ENCODE measurements around the gene AFG3L2. TPM values are rescaled to one million over a fixed set of nuclear protein-coding genes. Genes with fewer than 3 reads are reported as not detected.
A peak's percentile ranks its signal among the peaks of the same experiment; 100 is the strongest.

AFG3L2 gene
- total RNA-seq, 2 donors from 2014 or later, result 47.1 to 49.5 TPM

DNA sequence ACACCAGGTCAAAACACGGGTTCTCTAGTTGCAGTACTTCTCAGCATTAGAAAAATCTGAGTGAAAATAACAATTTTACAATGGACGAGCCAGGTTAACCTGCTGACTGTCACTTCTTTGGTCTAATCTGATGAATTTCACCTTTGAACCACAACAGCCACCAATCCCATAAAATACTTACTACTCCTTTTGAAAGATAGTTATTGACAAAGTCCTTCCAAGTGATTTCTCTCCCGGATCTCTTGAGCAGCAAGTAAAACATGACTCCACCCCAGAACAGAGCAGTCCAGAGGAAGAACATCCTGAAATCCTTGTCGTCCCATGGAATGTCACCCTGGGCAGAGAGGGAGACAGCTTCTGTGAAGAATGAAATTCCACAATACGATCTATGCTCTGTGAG lies 10.2 kb downstream of the AFG3L2 start:
- no peaks in the 10 kb centered on the region for H3K9me3 Mint-ChIP-seq
- Histone ChIP-seq H3K27ac (ENCODE audit: low read depth, low read length) (no peak overlapping the region), H3K27me3 (ENCODE audit: control insufficient read depth, insufficient read depth, low read length, poor library complexity, severe bottlenecking) (no peaks in the 10 kb centered on the region), H3K9me3 (ENCODE audit: control insufficient read depth, low read length) (no peaks in the 10 kb centered on the region), H3K9ac (ENCODE audit: extremely low read depth, low read length, poor library complexity, severe bottlenecking) (no peak overlapping the region), H3K36me3 (ENCODE audit: control insufficient read depth, insufficient read depth, low read length) (peaks cover 78% of the 10 kb centered on the region), H3K4me1 (ENCODE audit: control insufficient read depth, insufficient read depth, low read length) (no peaks in the 10 kb centered on the region), H3K4me3 (ENCODE audit: low read length) (no peak overlapping the region)
- no peaks in the 10 kb centered on the region for H3K4me1 Mint-ChIP-seq
- H3K27me3 Mint-ChIP-seq (ENCODE audit: insufficient read depth), result no peaks in the 10 kb centered on the region
- DNase-seq, result no peak
- H3K4me3 Mint-ChIP-seq, result no peak overlapping the region
- peak overlapping the region; percentile 74 for H3K27ac Mint-ChIP-seq
- H3K36me3 Mint-ChIP-seq (ENCODE audit: low read depth), result peaks cover 61% of the 10 kb centered on the region
- 93 to 100% methylated on average over 3 to 5 of the region's 5 CpGs for WGBS, 2 experiments (ENCODE audit: insufficient coverage in 1 of 2, insufficient read length in 1 of 2)
- TF ChIP-seq CTCF (conservative IDR thresholded peaks at IDR 0.05), result no peak

DNA sequence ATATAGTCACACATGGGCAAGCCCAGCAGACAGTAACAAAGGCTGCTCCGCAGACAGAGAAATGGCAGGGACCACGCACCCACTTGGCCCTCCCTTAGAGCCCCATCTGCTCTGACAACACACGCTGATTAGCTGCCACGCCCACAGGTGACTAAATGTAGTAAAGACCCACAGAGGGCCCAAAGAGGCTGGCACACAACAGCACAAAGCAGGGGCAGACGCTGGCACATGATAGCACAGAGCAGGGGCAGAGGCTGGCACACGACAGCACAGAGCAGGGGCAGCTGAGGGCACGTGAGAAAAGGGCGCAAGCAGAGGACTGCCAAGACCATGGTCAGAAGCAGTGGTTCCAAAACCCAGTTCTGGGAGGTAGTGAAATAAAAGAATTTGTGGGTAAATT lies 10.6 kb downstream of the AFG3L2 start:
- TF ChIP-seq CTCF (conservative IDR thresholded peaks at IDR 0.05), result no peak
- Mint-ChIP-seq H3K4me3 (no peak overlapping the region), H3K4me1 (no peaks in the 10 kb centered on the region), H3K27me3 (ENCODE audit: insufficient read depth) (no peaks in the 10 kb centered on the region), H3K27ac (peak overlapping the region; percentile 39), H3K9me3 (no peaks in the 10 kb centered on the region), H3K36me3 (ENCODE audit: low read depth) (peaks cover 60% of the 10 kb centered on the region)
- Histone ChIP-seq H3K36me3 (ENCODE audit: control insufficient read depth, insufficient read depth, low read length) (peaks cover 77% of the 10 kb centered on the region), H3K4me3 (ENCODE audit: low read length) (no peak overlapping the region), H3K27me3 (ENCODE audit: control insufficient read depth, insufficient read depth, low read length, poor library complexity, severe bottlenecking) (no peaks in the 10 kb centered on the region), H3K4me1 (ENCODE audit: control insufficient read depth, insufficient read depth, low read length) (no peaks in the 10 kb centered on the region), H3K27ac (ENCODE audit: low read depth, low read length) (no peak overlapping the region), H3K9ac (ENCODE audit: extremely low read depth, low read length, poor library complexity, severe bottlenecking) (no peak overlapping the region), H3K9me3 (ENCODE audit: control insufficient read depth, low read length) (no peaks in the 10 kb centered on the region)
- WGBS, 2 experiments (ENCODE audit: insufficient coverage in 1 of 2, insufficient read length in 1 of 2), result 93 to 96% methylated on average over 8 of the region's 8 CpGs
- DNase-seq, result no peak

- Mint-ChIP-seq H3K4me1 (no peaks in the 10 kb centered on the region), H3K9me3 (no peaks in the 10 kb centered on the region), H3K36me3 (ENCODE audit: low read depth) (peaks cover 66% of the 10 kb centered on the region), H3K27me3 (ENCODE audit: insufficient read depth) (no peaks in the 10 kb centered on the region), H3K4me3 (no peak overlapping the region), H3K27ac (no peak overlapping the region)
- Histone ChIP-seq H3K27ac (ENCODE audit: low read depth, low read length) (no peak overlapping the region), H3K36me3 (ENCODE audit: control insufficient read depth, insufficient read depth, low read length) (peaks cover 92% of the 10 kb centered on the region), H3K4me1 (ENCODE audit: control insufficient read depth, insufficient read depth, low read length) (no peaks in the 10 kb centered on the region), H3K9me3 (ENCODE audit: control insufficient read depth, low read length) (no peaks in the 10 kb centered on the region), H3K4me3 (ENCODE audit: low read length) (no peak overlapping the region), H3K9ac (ENCODE audit: extremely low read depth, low read length, poor library complexity, severe bottlenecking) (no peak overlapping the region), H3K27me3 (ENCODE audit: control insufficient read depth, insufficient read depth, low read length, poor library complexity, severe bottlenecking) (no peaks in the 10 kb centered on the region)
- WGBS, 2 experiments (ENCODE audit: insufficient coverage in 1 of 2, insufficient read length in 1 of 2), result 93 to 96% methylated on average over 4 to 11 of the region's 11 CpGs
- no peak for TF ChIP-seq CTCF (conservative IDR thresholded peaks at IDR 0.05)
- no peak for DNase-seq
Observed at GRCh38 chr18:12362473-12363174, 14.4 kb downstream of the AFG3L2 start.
